Fibroblast of pulmonary artery (primary cell): ENCODE measurements around the gene TSPAN9.

Source experiments
- DNase-seq: peaks from one replicate; pipeline ENCODE4 v3.0.0-alpha.2; 2010; ENCODE audit warnings: low read depth
- H3K4me3 ChIP-seq: replicated peaks from 2 replicates; pipeline ENCODE4 v1.5.1; 2011; ENCODE audit warnings: low read depth, mild to moderate bottlenecking, control low read depth, low read length, moderate library complexity
- CTCF ChIP-seq: IDR thresholded peaks from 2 replicates; pipeline ENCODE4 v1.5.1; 2011; ENCODE audit warnings: mild to moderate bottlenecking, control low read depth, low read length, inconsistent platforms; ENCODE audit errors: missing control alignments

TSPAN9 gene

GRCh38 chr12:3076730-3077571, at the start of gene TSPAN9:
TSPAN9 (plus strand) TSS chr12:3077379; CDS start chr12:3201194, 123,815 bp downstream.
- no peak for TF ChIP-seq CTCF
- peak; percentile 76 for DNase-seq
- H3K4me3 ChIP-seq: peak within 1 kb of the TSS; percentile 88

DNA sequence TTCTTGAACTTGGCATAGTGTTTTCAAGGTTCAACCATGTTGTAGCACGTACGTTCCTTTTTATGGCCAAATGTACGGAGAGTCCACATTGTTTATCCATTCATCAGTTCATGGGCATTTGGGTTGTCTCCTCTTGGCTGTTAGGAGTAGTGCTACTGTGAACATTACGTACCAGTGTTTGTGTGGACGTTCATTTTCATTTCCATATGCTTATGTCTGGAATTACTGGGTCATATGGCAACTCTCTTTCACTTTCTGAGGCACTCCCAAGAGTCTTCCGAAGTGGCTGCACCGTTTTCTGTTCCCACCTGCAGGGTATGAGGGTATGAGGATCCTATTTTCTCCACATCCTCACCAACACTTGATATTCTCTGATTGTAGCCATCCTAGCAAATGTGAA, 49.1 kb upstream of the TSPAN9 start:
- DNase-seq: no peak
- no peak for TF ChIP-seq CTCF
- no peak overlapping the region for H3K4me3 ChIP-seq

GRCh38 chr12:3030821-3031429, 46.3 kb upstream of the TSPAN9 start:
- TF ChIP-seq CTCF: no peak
- no peak for DNase-seq
- no peak overlapping the region for H3K4me3 ChIP-seq

GRCh38 chr12:3032161-3032560, 45.0 kb upstream of the TSPAN9 start:
- no peak for DNase-seq
- no peak for TF ChIP-seq CTCF
- H3K4me3 ChIP-seq: no peak overlapping the region

DNA sequence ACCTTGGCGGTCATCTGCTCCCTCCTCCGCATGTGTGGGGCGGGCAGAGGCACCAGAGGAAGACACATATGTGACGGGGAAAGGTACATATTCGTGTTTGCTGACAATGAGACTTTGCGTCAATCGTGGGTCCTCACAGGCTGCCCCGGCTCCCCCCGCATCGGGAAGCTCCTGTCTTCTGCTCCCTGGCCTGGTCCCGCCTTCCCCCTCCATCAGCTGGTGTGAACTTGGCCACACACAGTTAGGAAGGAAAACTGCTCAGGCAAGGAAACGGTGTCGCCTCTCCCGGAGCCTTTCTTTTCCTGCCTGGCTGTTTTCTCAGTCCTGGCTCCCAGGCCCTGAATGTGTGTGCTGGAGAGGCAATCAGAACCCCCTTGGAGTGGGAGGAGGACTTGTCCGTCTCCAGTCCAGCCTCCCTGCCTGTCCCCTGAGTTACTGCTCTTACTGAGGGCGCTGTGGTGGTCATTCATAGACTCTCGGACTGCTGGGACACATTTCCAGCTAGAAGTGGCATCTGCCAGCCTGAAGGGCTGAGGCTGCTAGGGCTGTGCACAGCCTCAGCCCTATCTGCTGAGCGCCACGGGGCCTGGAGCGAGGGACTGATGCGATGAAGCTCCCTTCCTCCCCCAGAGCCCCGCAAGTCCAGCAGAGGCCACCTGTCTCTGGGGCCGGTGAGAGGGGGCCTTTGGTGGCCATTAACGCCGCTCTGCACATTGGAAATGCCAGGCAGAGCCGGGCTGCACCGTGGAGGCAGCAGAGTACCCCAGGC, 44.2 kb upstream of the TSPAN9 start:
- TF ChIP-seq CTCF: no peak
- no peak for DNase-seq
- no peak overlapping the region for H3K4me3 ChIP-seq

GRCh38 chr12:3033539-3033867, 43.7 kb upstream of the TSPAN9 start:
- no peak overlapping the region for H3K4me3 ChIP-seq
- no peak for TF ChIP-seq CTCF
- DNase-seq: no peak
